Panc1 (cell line): Measurements from ENCODE around the gene RIBC1. TPM values are rescaled to one million over a fixed set of nuclear protein-coding genes. Genes with fewer than 3 reads are reported as not detected.
A peak's percentile ranks its signal among the peaks of the same experiment; 100 is the strongest.

Source experiments
- ATAC-seq: fragments of 200-7000 bp; cut with Tn5 transposase; 2 replicates; pipeline ENCODE4 v1.9.1; 2020; ENCODE audit warnings: mild to moderate bottlenecking, moderate library complexity
- BruUV-seq: library from RNA; stranded (reverse); fragments of 400-500 nt; replicated peaks from 2 replicates; lab custom pipeline; 2021; lab: Mats Ljungman, UMichigan
- CTCF ChIA-PET: fragments of 300-600 bp; sonication (Branson Sonifier 250); formaldehyde crosslinking; loops from one replicate; lab custom pipeline; 2022; ENCODE audit warnings: antibody characterized with exemption; lab: Charles Lee
- POLR2A ChIA-PET: fragments of 300-600 bp; sonication (Branson Sonifier 250); formaldehyde crosslinking; loops from one replicate; lab custom pipeline; 2022; ENCODE audit warnings: antibody characterized with exemption; lab: Charles Lee
- DNase-seq: peaks from one replicate; pipeline ENCODE4 v3.0.0-alpha.2; 2010; ENCODE audit warnings: low read depth, low spot score
- H3K27ac ChIP-seq: 2 replicates; pipeline ENCODE4 v1.5.1; 2011; ENCODE audit warnings: mild to moderate bottlenecking, low read length, inconsistent platforms
- H3K27me3 ChIP-seq: fragments of 200-500 bp; sonication (Bioruptor generic); 2 replicates; pipeline ENCODE4 v1.6.0; 2014; ENCODE audit warnings: low read length, inconsistent platforms; ENCODE audit not compliant: control insufficient read depth, insufficient read depth
- H3K36me3 ChIP-seq: fragments of 200-500 bp; sonication (Bioruptor generic); 2 replicates; pipeline ENCODE4 v1.5.1; 2014; ENCODE audit warnings: inconsistent platforms, mild to moderate bottlenecking, low read length, moderate library complexity; ENCODE audit not compliant: control insufficient read depth, insufficient read depth
- H3K4me1 ChIP-seq: 2 replicates; pipeline ENCODE4 v1.5.1; 2011; ENCODE audit warnings: inconsistent platforms, mild to moderate bottlenecking, low read length, moderate library complexity; ENCODE audit not compliant: control insufficient read depth, insufficient read depth
- H3K4me3 ChIP-seq, 2 experiments: 2 replicates each; pipeline ENCODE4 v1.5.1; 2011 to 2012; ENCODE audit warnings: low read depth in 2 of 2, low read length in 2 of 2, mild to moderate bottlenecking in 2 of 2, inconsistent platforms in 1 of 2, moderate library complexity in 1 of 2
- H3K9me3 ChIP-seq: fragments of 200-500 bp; sonication (Bioruptor generic); 2 replicates; pipeline ENCODE4 v1.5.1; 2014; ENCODE audit warnings: low read depth, mild to moderate bottlenecking, inconsistent platforms, low read length, moderate library complexity; ENCODE audit not compliant: control insufficient read depth, insufficient read depth
- CTCF ChIP-seq: fragments of 450-650 bp; IDR thresholded peaks from 2 replicates; pipeline ENCODE4 v1.5.1; 2017; ENCODE audit warnings: mild to moderate bottlenecking
- POLR2AphosphoS5 ChIP-seq: IDR thresholded peaks from 2 replicates; pipeline ENCODE4 v1.6.1; 2012; ENCODE audit warnings: mild to moderate bottlenecking, low read depth, low read length, moderate library complexity
- REST ChIP-seq, 2 experiments: IDR thresholded peaks; 2 replicates each; pipeline ENCODE4 v1.6.1; 2011 to 2012; ENCODE audit warnings: low read depth in 2 of 2, control low read depth in 1 of 2, low read length in 1 of 2, mild to moderate bottlenecking in 1 of 2, moderate library complexity in 1 of 2; ENCODE audit not compliant: insufficient read depth in 1 of 2
- SIN3A ChIP-seq: IDR thresholded peaks from 2 replicates; pipeline ENCODE4 v1.6.1; 2012; ENCODE audit warnings: low read depth, mild to moderate bottlenecking, low read length, moderate library complexity, borderline replicate concordance; ENCODE audit not compliant: insufficient read depth
- TCF7L2 ChIP-seq: IDR thresholded peaks from 2 replicates; pipeline ENCODE4 v1.6.1; 2011; ENCODE audit warnings: mild to moderate bottlenecking, low read depth, low read length, inconsistent platforms
- in situ Hi-C: cut with HindIII; loops from 2 replicates; pipeline ENCODE4 v1.10.0; 2016; ENCODE audit warnings: low sequenced_read_pairs, low pct_unique_long_range_greater_than_20kb
- intact Hi-C: fragments of 100-400 bp; cut with micrococcal nuclease; formaldehyde crosslinking; loops from one replicate; pipeline ENCODE4 v1.10.0; 2022; ENCODE audit not compliant: unreplicated experiment
- total RNA-seq: library from RNA; stranded (reverse); gene quantifications from one replicate; pipeline ENCODE4 v1.2.1, GENCODE V29; 2021; ENCODE audit not compliant: unreplicated experiment

The RIBC1 gene
- total RNA-seq, 1 experiment from 2014 or later: 1.1 TPM

DNA sequence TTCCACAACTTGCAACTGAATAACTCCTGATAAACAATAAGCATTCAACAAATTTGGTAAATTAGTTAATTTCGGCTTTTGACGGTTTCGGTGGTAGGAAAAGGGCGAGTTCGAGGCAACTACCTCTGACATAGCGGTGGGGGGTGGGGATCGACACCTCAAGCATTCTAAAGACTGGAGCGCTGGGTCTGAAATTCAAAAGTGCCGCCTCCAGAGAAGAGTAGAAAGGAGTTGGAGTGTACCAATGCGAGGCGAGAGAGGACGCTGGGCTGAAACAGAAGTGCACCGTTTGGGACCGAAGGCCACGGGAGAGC is 944 bp upstream of the RIBC1 start:
- BruUV-seq: no TSS peak
- peaks cover 2% of the 10 kb centered on the region for H3K36me3 ChIP-seq
- ChIA-PET POLR2A (interaction anchor here (0.6 to 1.3 kb wide), 2 partner anchors 140 to 501 kb away, joined by 4 to 5 read pairs; partner anchors contain the start of gene IQSEC2), CTCF (interaction anchor here (0.6 kb wide), 1 partner anchor 353 kb away, joined by 5 read pairs; no protein-coding TSS in a partner anchor)
- intact Hi-C loops: no loop called here
- TF ChIP-seq CTCF: no peak
- no peak for TF ChIP-seq SIN3A
- no peak for TF ChIP-seq TCF7L2
- no peak for TF ChIP-seq REST (IDR thresholded peaks at IDR 0.05; ENCODE audit: insufficient read depth in 1 of 2, low read depth in 2 of 2, low read length in 1 of 2)
- no peak; the same call in 1 of the 2 replicates for TF ChIP-seq POLR2AphosphoS5
- DNase-seq: no peak
- H3K27me3 ChIP-seq: no peaks in the 10 kb centered on the region
- peak; percentile 25; the same call in 1 of the 2 replicates for ATAC-seq
- H3K9me3 ChIP-seq: no peaks in the 10 kb centered on the region
- peak overlapping the region; percentile 92 for H3K27ac ChIP-seq
- peaks cover 8% of the 10 kb centered on the region; the same call in 1 of the 2 replicates for H3K4me1 ChIP-seq
- peak overlapping the region; percentile 69 to 85 for H3K4me3 ChIP-seq
- in situ Hi-C loops: no loop called here

DNA sequence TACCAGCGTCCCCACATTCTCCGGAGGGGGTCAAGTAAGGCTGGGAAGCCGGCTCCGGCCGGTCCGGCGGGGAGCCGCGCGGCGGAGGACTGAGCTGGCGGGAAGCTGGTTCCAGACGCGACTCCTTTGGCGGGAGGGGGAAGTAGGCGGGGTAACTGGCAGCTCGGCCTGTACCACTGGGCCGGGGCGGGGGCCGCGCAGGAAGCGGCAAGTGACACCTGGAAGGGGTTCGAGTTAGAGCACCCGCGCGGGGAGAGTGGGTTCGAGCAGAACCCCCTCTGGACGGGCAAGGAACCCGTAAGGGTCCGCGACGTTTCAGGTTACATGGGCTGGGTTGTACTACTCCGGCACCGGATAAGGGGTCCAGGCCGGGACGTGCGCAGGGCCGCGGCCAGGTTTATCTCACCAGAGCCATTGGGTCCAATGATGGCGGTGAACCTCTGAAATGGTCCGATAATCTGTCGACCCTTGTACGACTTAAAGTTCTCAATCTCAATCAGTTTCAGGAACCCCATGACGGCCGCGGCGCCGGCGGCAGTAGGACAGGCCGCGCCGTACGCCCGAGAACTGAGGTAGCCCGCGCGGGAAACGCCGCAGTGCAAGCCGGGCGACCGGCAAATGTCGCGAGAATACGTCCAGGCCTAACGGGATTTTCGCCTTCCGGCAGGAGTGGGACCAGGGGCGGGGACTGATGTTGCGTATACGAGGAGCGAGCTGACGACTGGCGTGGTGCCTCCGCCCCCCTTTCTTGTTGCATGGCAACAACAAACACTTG is 400 bp upstream of the RIBC1 start, which contains the start of gene SMC1A:
Gene SMC1A (minus strand): TSS at position 569 of the 775 bp plus-strand sequence. CDS start 54 bp downstream, at position 515.
- Histone ChIP-seq H3K4me1 (peaks cover 8% of the 10 kb centered on the region; the same call in 1 of the 2 replicates), H3K9me3 (no peaks in the 10 kb centered on the region), H3K4me3 (peak within 1 kb of the TSS; percentile 69 to 85), H3K36me3 (peaks cover 2% of the 10 kb centered on the region), H3K27me3 (no peaks in the 10 kb centered on the region), H3K27ac (peak within 1 kb of the TSS; percentile 92)
- TF ChIP-seq POLR2AphosphoS5 (peak; percentile 55), REST (IDR thresholded peaks at IDR 0.05; ENCODE audit: insufficient read depth in 1 of 2, low read depth in 2 of 2, low read length in 1 of 2) (no peak), SIN3A (peak; percentile 75; the same call in 1 of the 2 replicates), TCF7L2 (peak; percentile 42; the same call in 1 of the 2 replicates), CTCF (no peak)
- ChIA-PET POLR2A (interaction anchor here (0.5 to 1.3 kb wide), 5 partner anchors 8 to 502 kb away, joined by 3 to 5 read pairs (median 4); partner anchors contain the start of gene IQSEC2), CTCF (interaction anchor here (0.6 to 0.9 kb wide), 3 partner anchors 14 to 353 kb away, joined by 3 to 5 read pairs (median 4); no protein-coding TSS in a partner anchor)
- intact Hi-C loops: no loop called here
- BruUV-seq: no TSS peak
- ATAC-seq (peak; percentile 96), DNase-seq (peak; percentile 83)
- in situ Hi-C loops: no loop called here
